SK-N-MC (cell line): ENCODE results near the gene SLC37A3.

Source experiments
- EZH2 ChIP-seq: fragments of 200-600 bp; sonication (generic); IDR thresholded peaks from one replicate; pipeline ENCODE4 v1.6.1; 2017; ENCODE audit warnings: antibody characterized with exemption
- POLR2AphosphoS5 ChIP-seq: IDR thresholded peaks from 2 replicates; pipeline ENCODE4 v1.6.1; 2012; ENCODE audit warnings: mild to moderate bottlenecking, low read depth, low read length, borderline replicate concordance

DNA sequence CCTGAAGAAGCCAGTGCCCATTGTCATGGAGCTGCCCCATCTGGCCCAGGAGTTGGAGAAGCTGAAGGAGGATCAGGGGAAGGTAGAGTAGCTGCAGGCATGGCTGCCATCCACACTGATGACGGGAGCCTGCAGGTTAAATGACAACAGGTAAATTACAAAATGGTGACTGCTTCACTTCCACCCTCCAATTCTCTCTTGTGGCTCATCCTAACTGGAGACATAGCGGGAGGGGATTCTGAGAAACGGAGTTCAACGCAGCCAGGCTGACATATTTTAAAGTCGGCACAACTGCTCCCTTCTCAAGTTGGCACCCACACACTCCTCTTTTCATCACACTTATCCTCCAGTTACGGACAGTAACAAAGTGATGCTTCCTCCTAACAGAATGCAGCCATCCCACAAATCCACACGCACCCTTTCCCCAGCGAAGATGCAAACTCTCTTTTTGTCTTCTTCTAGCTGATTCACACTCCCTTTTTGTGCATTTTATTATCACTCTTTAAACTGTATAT, 103.0 kb downstream of the SLC37A3 start:
- no peak for TF ChIP-seq EZH2
- no peak for TF ChIP-seq POLR2AphosphoS5
